Astrocyte (in vitro differentiated cells and primary cell): Measurements from ENCODE around the gene KCNG4. TPM values are rescaled to one million over a fixed set of nuclear protein-coding genes. Genes with fewer than 3 reads are reported as not detected.

ENCODE experiments used
- DNase-seq: peaks from one replicate; pipeline ENCODE4 v3.0.0-alpha.2; 2010; ENCODE audit warnings: low read depth
- FAIRE-seq: peaks from 2 replicates; lab custom pipeline; 2011; peaks lifted over from hg19 to GRCh38; lab: Jason Lieb, UNC
- H2AFZ ChIP-seq: 2 replicates; pipeline ENCODE4 v1.6.0; 2012; ENCODE audit warnings: low read depth, low read length, inconsistent platforms
- H3K27ac ChIP-seq: 2 replicates; pipeline ENCODE4 v1.5.1; 2011; ENCODE audit warnings: low read depth, low read length, inconsistent platforms
- H3K27me3 ChIP-seq: 2 replicates; pipeline ENCODE4 v1.6.0; 2011; ENCODE audit warnings: low read length, inconsistent platforms; ENCODE audit not compliant: insufficient read depth
- H3K36me3 ChIP-seq: 2 replicates; pipeline ENCODE4 v1.5.1; 2011; ENCODE audit warnings: low read length, inconsistent platforms; ENCODE audit not compliant: insufficient read depth
- H3K4me1 ChIP-seq: 2 replicates; pipeline ENCODE4 v1.5.1; 2011; ENCODE audit warnings: low read length, inconsistent platforms; ENCODE audit not compliant: insufficient read depth
- H3K4me2 ChIP-seq: 2 replicates; pipeline ENCODE4 v1.6.0; 2012; ENCODE audit warnings: low read length, inconsistent platforms
- H3K4me3 ChIP-seq: 2 replicates; pipeline ENCODE4 v1.5.1; 2011; ENCODE audit warnings: low read depth, mild to moderate bottlenecking, low read length, inconsistent platforms; ENCODE audit not compliant: insufficient read depth
- H3K79me2 ChIP-seq: 2 replicates; pipeline ENCODE4 v1.6.0; 2012; ENCODE audit warnings: mild to moderate bottlenecking, low read length, inconsistent platforms; ENCODE audit not compliant: insufficient read depth
- H3K9ac ChIP-seq: 2 replicates; pipeline ENCODE4 v1.6.0; 2012; ENCODE audit warnings: mild to moderate bottlenecking, low read length, inconsistent platforms
- H3K9me3 ChIP-seq: 2 replicates; pipeline ENCODE4 v1.5.1; 2012; ENCODE audit warnings: low read depth, mild to moderate bottlenecking, low read length, inconsistent platforms; ENCODE audit not compliant: insufficient read depth
- H4K20me1 ChIP-seq: 2 replicates; pipeline ENCODE4 v1.6.0; 2012; ENCODE audit warnings: low read length, inconsistent platforms; ENCODE audit not compliant: insufficient read depth
- H3K27ac Mint-ChIP-seq: one replicate; pipeline ENCODE4 v1.8.0; 2021; ENCODE audit warnings: mild to moderate bottlenecking, mixed read lengths; ENCODE audit not compliant: unreplicated experiment
- H3K27me3 Mint-ChIP-seq: one replicate; pipeline ENCODE4 v1.8.0; 2021; ENCODE audit warnings: low read depth, mixed read lengths; ENCODE audit not compliant: unreplicated experiment
- H3K36me3 Mint-ChIP-seq: one replicate; pipeline ENCODE4 v1.8.0; 2021; ENCODE audit warnings: low read depth, mixed read lengths; ENCODE audit not compliant: unreplicated experiment
- H3K4me1 Mint-ChIP-seq: one replicate; pipeline ENCODE4 v1.8.0; 2021; ENCODE audit warnings: low read depth, mixed read lengths; ENCODE audit not compliant: unreplicated experiment
- H3K4me3 Mint-ChIP-seq: one replicate; pipeline ENCODE4 v1.8.0; 2021; ENCODE audit warnings: mild to moderate bottlenecking, moderate library complexity, mixed read lengths; ENCODE audit not compliant: unreplicated experiment
- H3K9me3 Mint-ChIP-seq: one replicate; pipeline ENCODE4 v1.8.0; 2021; ENCODE audit warnings: mild to moderate bottlenecking, mixed read lengths; ENCODE audit not compliant: unreplicated experiment
- CTCF ChIP-seq: IDR thresholded peaks from 2 replicates; pipeline ENCODE4 v1.5.1; 2011; ENCODE audit warnings: low read depth, mild to moderate bottlenecking, inconsistent platforms, low read length, moderate library complexity; ENCODE audit not compliant: insufficient read depth
- EZH2 ChIP-seq: IDR thresholded peaks from 2 replicates; pipeline ENCODE4 v1.6.1; 2012; ENCODE audit warnings: mild to moderate bottlenecking, low read length, inconsistent platforms; ENCODE audit not compliant: insufficient read depth
- total RNA-seq: library from RNA; stranded (reverse); gene quantifications from 2 replicates; pipeline ENCODE4 v1.2.1, GENCODE V29; 2021

KCNG4 gene
- total RNA-seq, 1 donor from 2014 or later, result not detected

- Histone ChIP-seq H2AFZ (no peak overlapping the region), H4K20me1 (peaks cover 25% of the 10 kb centered on the region), H3K27me3 (no peaks in the 10 kb centered on the region), H3K4me2 (no peak overlapping the region), H3K4me3 (no peak overlapping the region), H3K9me3 (no peaks in the 10 kb centered on the region), H3K27ac (no peak overlapping the region), H3K36me3 (no peaks in the 10 kb centered on the region), H3K79me2 (no peaks in the 10 kb centered on the region), H3K4me1 (peaks cover 18% of the 10 kb centered on the region), H3K9ac (no peak overlapping the region)
- FAIRE-seq (no peak), DNase-seq (no peak)
- H3K4me1 Mint-ChIP-seq, result peaks cover 34% of the 10 kb centered on the region
- no peaks in the 10 kb centered on the region for H3K9me3 Mint-ChIP-seq
- H3K4me3 Mint-ChIP-seq, result peak overlapping the region; percentile 60
- H3K36me3 Mint-ChIP-seq, result peaks cover 1% of the 10 kb centered on the region
- H3K27me3 Mint-ChIP-seq, result peaks cover 8% of the 10 kb centered on the region
- TF ChIP-seq EZH2 (no peak), CTCF (no peak)
- H3K27ac Mint-ChIP-seq, result no peak overlapping the region
Observed at GRCh38 chr16:84174396-84174795, 65.4 kb downstream of the KCNG4 start.

GRCh38 chr16:84169765-84170310 lies 70.0 kb downstream of the KCNG4 start:
- peaks cover 4% of the 10 kb centered on the region for H3K27me3 ChIP-seq
- no peak overlapping the region for H3K27ac Mint-ChIP-seq
- peaks cover 18% of the 10 kb centered on the region for H3K27me3 Mint-ChIP-seq
- H3K36me3 Mint-ChIP-seq, result no peaks in the 10 kb centered on the region
- no peak for FAIRE-seq
- no peak overlapping the region for H3K27ac ChIP-seq
- DNase-seq, result no peak
- no peaks in the 10 kb centered on the region for H3K79me2 ChIP-seq
- peaks cover 3% of the 10 kb centered on the region for H3K4me1 Mint-ChIP-seq
- no peak overlapping the region for H3K4me3 Mint-ChIP-seq
- H3K9me3 Mint-ChIP-seq, result no peaks in the 10 kb centered on the region
- no peak for TF ChIP-seq CTCF
- TF ChIP-seq EZH2, result no peak
- H3K9me3 ChIP-seq, result no peaks in the 10 kb centered on the region
- no peaks in the 10 kb centered on the region for H3K4me1 ChIP-seq
- no peaks in the 10 kb centered on the region for H3K36me3 ChIP-seq
- H3K4me3 ChIP-seq, result no peak overlapping the region
- no peak overlapping the region for H3K4me2 ChIP-seq
- H2AFZ ChIP-seq, result no peak overlapping the region
- no peaks in the 10 kb centered on the region for H4K20me1 ChIP-seq
- H3K9ac ChIP-seq, result no peak overlapping the region

Other genes with a start within 250 kb of the KCNG4 start
- not detected in 2 replicates for gene SLC38A8, start 197.2 kb downstream of the KCNG4 start, total RNA-seq
- 85.9 and 88.2 TPM in 2 replicates for gene MBTPS1, start 123.1 kb downstream of the KCNG4 start, total RNA-seq
- gene HSDL1, start 94.8 kb downstream of the KCNG4 start, total RNA-seq, result 26.5 and 29.2 TPM in 2 replicates
- 0.30 and 0.38 TPM in 2 replicates for gene DNAAF1, start 94.7 kb downstream of the KCNG4 start, total RNA-seq
- 30.4 and 34.1 TPM in 2 replicates for gene TAF1C, start 53.0 kb downstream of the KCNG4 start, total RNA-seq
- gene ADAD2, start 48.9 kb downstream of the KCNG4 start, total RNA-seq, result not detected in 2 replicates
- 0.34 TPM in 1 of 2 replicates, not detected in the other for gene WFDC1, start 54.9 kb upstream of the KCNG4 start, total RNA-seq
- gene ATP2C2, start 128.5 kb upstream of the KCNG4 start, total RNA-seq, result 0.29 and 0.41 TPM in 2 replicates